IMR-90 (cell line): ENCODE results near the gene WFDC10A.

Experiments
- CHD1 ChIP-seq: IDR thresholded peaks from 2 replicates; pipeline ENCODE4 v1.6.1; 2012; ENCODE audit warnings: low read depth, low read length, improper control_type of control experiment
- CTCF ChIP-seq: conservative IDR thresholded peaks from 2 replicates; pipeline ENCODE4 v1.5.1; 2012; ENCODE audit warnings: mild to moderate bottlenecking, low read depth, low read length, improper control_type of control experiment
- FOS ChIP-seq: fragments of 150-350 bp; IDR thresholded peaks from 2 replicates; pipeline ENCODE4 v1.6.1; 2016; ENCODE audit warnings: low read depth, low read length
- POLR2A ChIP-seq: IDR thresholded peaks from 2 replicates; pipeline ENCODE4 v1.6.1; 2012; ENCODE audit warnings: mild to moderate bottlenecking, low read depth, low read length
- RAD21 ChIP-seq: IDR thresholded peaks from 2 replicates; pipeline ENCODE4 v1.6.1; 2012; ENCODE audit warnings: low read length, improper control_type of control experiment
- RCOR1 ChIP-seq: IDR thresholded peaks from 2 replicates; pipeline ENCODE4 v1.6.1; 2012; ENCODE audit warnings: mild to moderate bottlenecking, low read length, improper control_type of control experiment; ENCODE audit not compliant: insufficient replicate concordance
- RFX5 ChIP-seq: IDR thresholded peaks from 2 replicates; pipeline ENCODE4 v1.8.0; 2012; ENCODE audit warnings: low read depth, mild to moderate bottlenecking, low read length, moderate library complexity
- SMC3 ChIP-seq: fragments of 150-350 bp; IDR thresholded peaks from 2 replicates; pipeline ENCODE4 v1.6.1; 2016; ENCODE audit warnings: low read depth, mild to moderate bottlenecking, antibody characterized with exemption, low read length, moderate library complexity
- USF2 ChIP-seq: fragments of 150-350 bp; IDR thresholded peaks from 2 replicates; pipeline ENCODE4 v1.6.1; 2017; ENCODE audit warnings: mild to moderate bottlenecking, antibody characterized with exemption, low read length, low read depth

- TF ChIP-seq CTCF (no peak), POLR2A (no peak), RAD21 (no peak), SMC3 (no peak), CHD1 (no peak), RCOR1 (no peak), FOS (no peak), RFX5 (no peak), USF2 (no peak)
Measured at GRCh38 chr20:45649312-45649863, 19.8 kb downstream of the WFDC10A start.
